Chondrocyte (in vitro differentiated cells): ENCODE data around the gene TRIM15. TPM values are rescaled to one million over a fixed set of nuclear protein-coding genes. Genes with fewer than 3 reads are reported as not detected.

Experiments used
- DNase-seq: peaks from one replicate; pipeline ENCODE4 v3.0.0; 2021; ENCODE audit warnings: mixed read lengths, low spot score
- H3K27ac Mint-ChIP-seq: one replicate; pipeline ENCODE4 v1.8.0; 2021; ENCODE audit warnings: mild to moderate bottlenecking, moderate library complexity, mixed read lengths; ENCODE audit not compliant: unreplicated experiment
- H3K27me3 Mint-ChIP-seq: 2 replicates; pipeline ENCODE4 v1.8.0; 2021; ENCODE audit warnings: low read depth, mixed read lengths
- H3K36me3 Mint-ChIP-seq: 2 replicates; pipeline ENCODE4 v1.8.0; 2021; ENCODE audit warnings: low read depth, mixed read lengths
- H3K4me1 Mint-ChIP-seq: 2 replicates; pipeline ENCODE4 v1.8.0; 2021; ENCODE audit warnings: low read depth, mild to moderate bottlenecking, mixed read lengths
- H3K4me3 Mint-ChIP-seq: one replicate; pipeline ENCODE4 v1.8.0; 2021; ENCODE audit warnings: mild to moderate bottlenecking, moderate library complexity, mixed read lengths; ENCODE audit not compliant: unreplicated experiment
- H3K9me3 Mint-ChIP-seq: 2 replicates; pipeline ENCODE4 v1.8.0; 2021; ENCODE audit warnings: low read depth, mixed read lengths
- CTCF ChIP-seq: fragments of 200-600 bp; sonication (generic); IDR thresholded peaks from 2 replicates; pipeline ENCODE4 v1.5.0; 2021; ENCODE audit warnings: antibody characterized with exemption, mild to moderate bottlenecking, moderate library complexity
- total RNA-seq: library from RNA; stranded (reverse); gene quantifications from 3 replicates; pipeline ENCODE4 v1.2.1, GENCODE V29; 2021

TRIM15 gene
- total RNA-seq, 1 donor from 2014 or later = not detected

- no peak for DNase-seq
- peaks cover 13% of the 10 kb centered on the region for H3K36me3 Mint-ChIP-seq
- peaks cover 58% of the 10 kb centered on the region for H3K27me3 Mint-ChIP-seq
- no peak for TF ChIP-seq CTCF
- H3K4me3 Mint-ChIP-seq = no peak overlapping the region
- H3K4me1 Mint-ChIP-seq = peaks cover 3% of the 10 kb centered on the region
- peaks cover 22% of the 10 kb centered on the region for H3K9me3 Mint-ChIP-seq
- no peak overlapping the region for H3K27ac Mint-ChIP-seq
These were observed 12.4 kb downstream of the TRIM15 start for GRCh38 chr6:30175765-30176164.

GRCh38 chr6:30178837-30179236 is 15.5 kb downstream of the TRIM15 start:
- H3K27ac Mint-ChIP-seq = no peak overlapping the region
- peaks cover 28% of the 10 kb centered on the region for H3K9me3 Mint-ChIP-seq
- H3K4me3 Mint-ChIP-seq = no peak overlapping the region
- no peak for TF ChIP-seq CTCF
- no peak for DNase-seq
- peaks cover 18% of the 10 kb centered on the region for H3K36me3 Mint-ChIP-seq
- H3K4me1 Mint-ChIP-seq = no peaks in the 10 kb centered on the region
- peaks cover 43% of the 10 kb centered on the region for H3K27me3 Mint-ChIP-seq

DNA sequence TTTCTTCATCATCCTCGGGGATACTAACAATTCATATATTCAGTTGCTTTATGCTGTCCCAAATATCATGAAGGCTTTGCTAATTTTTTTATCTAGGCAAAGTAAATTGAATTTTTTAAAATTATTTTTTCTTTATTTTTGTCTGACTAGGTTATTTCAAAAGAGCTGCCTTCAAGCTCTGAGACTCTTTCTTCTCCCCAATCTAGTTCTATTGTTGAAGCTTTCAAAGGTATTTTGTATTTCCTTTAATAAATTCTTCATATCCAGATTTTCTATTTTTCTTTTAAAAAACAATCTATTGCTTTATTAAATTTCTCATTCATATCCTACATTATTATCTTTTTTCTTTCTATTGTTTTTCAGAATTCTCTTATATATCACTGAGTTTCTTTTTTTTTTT is 16.8 kb downstream of the TRIM15 start:
- Mint-ChIP-seq H3K9me3 (peaks cover 28% of the 10 kb centered on the region), H3K4me3 (no peak overlapping the region), H3K36me3 (peaks cover 22% of the 10 kb centered on the region), H3K27ac (no peak overlapping the region), H3K27me3 (peaks cover 38% of the 10 kb centered on the region), H3K4me1 (no peaks in the 10 kb centered on the region)
- DNase-seq = no peak
- no peak for TF ChIP-seq CTCF

GRCh38 chr6:30184417-30185031 is 21.2 kb downstream of the TRIM15 start:
- no peak for TF ChIP-seq CTCF
- Mint-ChIP-seq H3K27ac (no peak overlapping the region), H3K36me3 (peaks cover 44% of the 10 kb centered on the region), H3K9me3 (peaks cover 12% of the 10 kb centered on the region), H3K4me1 (no peaks in the 10 kb centered on the region), H3K4me3 (no peak overlapping the region), H3K27me3 (peaks cover 2% of the 10 kb centered on the region)
- DNase-seq = no peak

GRCh38 chr6:30185846-30186484 is 22.6 kb downstream of the TRIM15 start:
- peaks cover 5% of the 10 kb centered on the region for H3K9me3 Mint-ChIP-seq
- no peaks in the 10 kb centered on the region for H3K4me1 Mint-ChIP-seq
- no peak overlapping the region for H3K27ac Mint-ChIP-seq
- DNase-seq = no peak
- H3K27me3 Mint-ChIP-seq = no peaks in the 10 kb centered on the region
- no peak overlapping the region for H3K4me3 Mint-ChIP-seq
- no peak for TF ChIP-seq CTCF
- H3K36me3 Mint-ChIP-seq = peaks cover 53% of the 10 kb centered on the region
